ENCODE measurements around the gene SLMAP.

SLMAP gene

GRCh38 chr3:57963811-57964346, 207.8 kb downstream of the SLMAP start:
- no peak for DNase-seq (ENCODE audit: low spot score)

- no peak for DNase-seq (ENCODE audit: low spot score)
Measured at GRCh38 chr3:57966829-57967228, 210.7 kb downstream of the SLMAP start.

- no peak for DNase-seq (ENCODE audit: low spot score)
Measured at GRCh38 chr3:57967590-57967989, 211.5 kb downstream of the SLMAP start.

GRCh38 chr3:57968501-57968900, 212.4 kb downstream of the SLMAP start:
- no peak for DNase-seq (ENCODE audit: low spot score)

GRCh38 chr3:57971975-57972374, 215.9 kb downstream of the SLMAP start:
- no peak for DNase-seq (ENCODE audit: low spot score)

- no peak for DNase-seq (ENCODE audit: low spot score)
Measured at GRCh38 chr3:57972531-57973111, 216.5 kb downstream of the SLMAP start.

- no peak for DNase-seq (ENCODE audit: low spot score)
Measured at GRCh38 chr3:57973715-57974477, 217.8 kb downstream of the SLMAP start.

GRCh38 chr3:57974796-57975388, 218.8 kb downstream of the SLMAP start:
- DNase-seq (ENCODE audit: low spot score): no peak

- DNase-seq (ENCODE audit: low spot score): no peak
Measured at GRCh38 chr3:57977818-57978235, 221.7 kb downstream of the SLMAP start.

- no peak for DNase-seq (ENCODE audit: low spot score)
Measured at GRCh38 chr3:57978316-57978715, 222.2 kb downstream of the SLMAP start.

All from ecto neural progenitor cell (in vitro differentiated cells).